Hematopoietic multipotent progenitor cell (in vitro differentiated cells): ENCODE data around the gene EVPLL. TPM values are rescaled to one million over a fixed set of nuclear protein-coding genes. Genes with fewer than 3 reads are reported as not detected.
"Not testable (repeated sequence)": the region's sequence is repeated elsewhere in the genome, so short reads cannot be mapped to it uniquely, and the experiment has no call there.

ENCODE experiments used
- DNase-seq, 3 donors: peaks; one replicate each; pipeline ENCODE4 v3.0.0-alpha.2; 2011 to 2015; ENCODE audit warnings: low read depth in 2 of 3, low spot score in 2 of 3
- total RNA-seq: library from RNA; depleted of rRNA; stranded (reverse); fragments of >200 nt; gene quantifications from one replicate; pipeline ENCODE4 v1.2.3, GENCODE V29; 2012

Gene EVPLL
- total RNA-seq, 1 donor, result not detected

DNA sequence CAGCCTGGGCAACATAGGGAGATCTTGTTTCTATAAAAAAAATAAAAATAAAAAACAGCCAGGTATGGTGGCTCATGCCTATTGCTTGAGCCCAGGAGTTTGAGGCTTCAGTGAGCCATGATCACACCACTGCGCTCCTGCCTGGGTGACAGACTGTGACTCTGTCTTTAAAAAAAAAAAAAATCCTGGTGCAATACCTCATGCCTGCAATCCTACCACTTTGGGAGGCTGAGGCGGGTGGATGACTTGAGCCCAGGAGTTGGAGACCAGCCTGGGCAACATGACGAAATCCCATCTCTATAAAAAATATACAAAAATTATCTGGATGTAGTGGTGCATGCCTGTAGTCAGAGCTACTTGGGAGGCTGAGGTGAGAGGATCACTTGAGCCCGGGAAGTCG, 1.0 kb downstream of the EVPLL start:
- DNase-seq, result not testable (repeated sequence)

DNA sequence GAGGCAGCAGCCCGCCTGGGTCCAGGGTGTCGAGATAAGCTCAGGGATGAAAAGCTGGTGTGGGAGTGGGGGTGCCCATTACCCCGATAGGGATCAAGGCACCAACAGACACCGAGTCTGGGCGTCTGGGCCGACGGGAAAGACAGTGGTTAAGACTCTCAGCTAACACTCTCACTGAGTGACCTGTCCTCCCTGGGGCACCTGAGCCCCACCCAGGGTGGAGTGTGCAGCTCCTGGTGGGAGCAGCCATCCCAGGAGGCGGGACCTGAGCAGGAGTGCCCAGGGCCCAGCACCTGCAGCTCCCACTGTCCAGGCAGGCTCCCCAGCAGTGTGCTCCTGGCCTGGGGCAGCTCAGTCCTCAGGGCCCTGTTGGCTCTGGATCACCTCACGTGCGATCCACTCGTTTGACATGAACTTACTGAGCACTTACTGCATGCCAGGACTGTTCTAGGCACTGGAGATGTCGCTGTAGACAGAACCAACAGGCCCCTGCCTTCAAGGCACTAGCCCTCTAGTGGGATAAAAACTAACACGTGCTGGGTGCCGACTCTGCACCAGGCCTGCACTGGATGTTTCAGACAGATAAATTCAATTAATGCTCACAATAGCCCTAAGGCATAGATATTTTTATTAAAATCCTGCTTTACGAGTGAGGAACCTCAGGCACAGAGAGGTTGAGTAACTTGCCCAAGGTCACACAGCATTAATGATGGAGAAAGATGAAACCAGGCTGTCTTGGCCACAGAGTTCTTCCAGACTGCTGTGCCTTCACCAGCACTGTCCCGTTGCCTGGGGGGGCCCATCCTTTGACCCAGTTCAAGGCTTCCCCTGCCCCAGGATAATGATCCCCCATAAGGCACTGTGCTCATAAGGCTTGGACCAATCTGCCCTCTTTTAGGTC, 1.9 kb downstream of the EVPLL start:
- DNase-seq, result no peak

GRCh38 chr17:18380471-18381157, 3.0 kb downstream of the EVPLL start:
- DNase-seq, result no peak

GRCh38 chr17:18381158-18381952, 3.8 kb downstream of the EVPLL start:
- no peak for DNase-seq

GRCh38 chr17:18381953-18382245, 4.3 kb downstream of the EVPLL start:
- DNase-seq, result no peak

- no peak for DNase-seq
Observed at GRCh38 chr17:18382441-18383078, 5.0 kb downstream of the EVPLL start.

DNA sequence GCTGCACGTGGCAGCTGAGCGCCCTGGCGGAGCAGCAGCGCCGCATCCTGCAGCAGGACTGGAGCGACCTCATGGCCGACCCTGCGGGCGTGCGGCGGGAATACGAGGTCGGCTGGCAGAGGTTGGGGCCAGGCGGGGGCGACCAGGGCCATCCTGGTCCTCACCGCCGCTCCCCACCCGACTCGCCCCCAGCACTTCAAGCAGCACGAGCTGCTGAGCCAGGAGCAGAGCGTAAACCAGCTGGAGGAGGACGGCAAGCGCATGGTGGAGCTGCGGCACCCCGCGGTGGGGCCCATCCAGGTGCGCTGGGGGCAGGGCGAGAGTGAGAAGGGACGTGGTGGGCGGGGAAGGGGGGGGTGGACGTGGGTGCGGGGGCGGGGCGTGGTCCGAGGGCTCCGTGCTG, 5.5 kb downstream of the EVPLL start:
- DNase-seq, result peak in 2 of 3 donors; percentile 23 to 27

- not testable (repeated sequence) for DNase-seq
Observed at GRCh38 chr17:18384271-18384670, 6.7 kb downstream of the EVPLL start.

- not testable (repeated sequence) for DNase-seq
Observed at GRCh38 chr17:18387583-18387982, 10.0 kb downstream of the EVPLL start.

DNA sequence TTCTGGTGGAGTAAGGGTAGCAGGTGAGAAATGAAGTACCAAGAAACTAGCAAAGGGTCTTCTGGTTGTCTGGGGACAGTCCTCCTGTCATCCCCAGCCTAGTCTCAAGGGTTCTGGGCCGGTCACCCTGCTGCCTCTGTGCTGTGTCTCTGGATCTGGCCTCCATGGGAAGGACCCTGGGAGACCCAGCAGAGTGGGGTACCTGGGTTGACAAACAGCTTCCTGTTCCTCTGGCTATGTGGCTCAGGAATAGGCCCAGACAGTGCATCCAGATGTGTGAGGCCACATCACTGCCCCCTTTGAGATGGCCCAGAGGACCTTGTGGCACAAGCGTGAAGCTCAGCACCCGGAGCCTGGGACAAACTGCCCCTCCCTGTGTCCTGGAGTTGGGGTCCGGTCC, 10.7 kb downstream of the EVPLL start:
- DNase-seq, result not testable (repeated sequence)

- DNase-seq, result not testable (repeated sequence)
Observed at GRCh38 chr17:18388728-18389127, 11.2 kb downstream of the EVPLL start.

DNA sequence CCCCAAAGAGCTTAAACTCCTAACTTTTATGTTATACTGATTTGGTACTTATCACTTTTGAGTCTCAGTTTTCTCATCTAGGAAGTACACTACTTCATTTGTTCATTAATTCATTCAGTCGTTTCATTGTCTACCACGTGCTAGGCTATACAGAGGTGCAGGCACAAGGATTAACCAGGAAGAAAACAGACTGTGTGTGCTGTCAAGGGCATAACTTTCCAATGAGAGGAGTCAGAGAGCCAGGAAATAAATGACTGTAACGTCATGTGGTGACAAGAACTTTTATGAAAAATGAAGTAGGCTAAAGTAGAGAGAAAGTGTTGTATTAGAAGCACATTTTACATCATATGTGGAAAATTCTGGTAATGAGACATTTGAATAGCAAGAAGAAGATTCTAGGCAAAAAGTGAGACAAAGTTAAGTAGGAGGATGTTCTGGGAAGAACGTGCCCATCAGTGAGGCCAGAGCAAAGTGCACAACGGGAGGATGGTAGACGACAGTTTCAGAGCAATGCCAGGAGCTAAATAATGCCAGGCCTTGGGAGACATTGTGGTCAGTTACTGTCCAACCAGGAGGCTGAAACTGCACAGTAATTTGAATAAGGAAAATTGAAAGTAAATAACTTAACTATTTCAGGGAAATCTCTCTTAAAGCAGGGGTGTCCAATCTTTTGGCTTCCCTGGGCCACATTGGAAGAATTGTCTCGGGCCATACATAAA, 24.5 kb downstream of the EVPLL start:
- not testable (repeated sequence) for DNase-seq

DNA sequence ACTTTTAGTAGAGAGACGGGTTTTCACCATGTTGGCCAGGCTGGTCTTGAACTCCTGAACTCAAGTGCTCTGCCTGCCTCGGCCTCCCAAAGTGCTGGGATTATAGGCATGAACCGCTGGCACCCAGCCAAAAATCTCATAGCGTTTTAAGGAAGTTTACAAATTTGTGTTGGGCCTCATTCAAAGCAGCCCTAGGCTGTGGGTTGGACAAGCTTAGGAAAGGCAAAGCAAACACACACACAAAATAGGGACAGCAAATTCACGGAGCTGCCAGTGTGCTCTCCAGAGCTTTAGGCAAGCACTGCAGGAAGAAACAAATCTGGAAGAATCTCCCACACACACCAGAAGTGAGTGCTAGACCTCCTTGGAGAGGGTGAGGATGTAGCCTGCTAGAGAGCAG, 25.6 kb downstream of the EVPLL start:
- DNase-seq, result not testable (repeated sequence)

GRCh38 chr17:18403604-18404003, 26.0 kb downstream of the EVPLL start:
- not testable (repeated sequence) for DNase-seq

DNA sequence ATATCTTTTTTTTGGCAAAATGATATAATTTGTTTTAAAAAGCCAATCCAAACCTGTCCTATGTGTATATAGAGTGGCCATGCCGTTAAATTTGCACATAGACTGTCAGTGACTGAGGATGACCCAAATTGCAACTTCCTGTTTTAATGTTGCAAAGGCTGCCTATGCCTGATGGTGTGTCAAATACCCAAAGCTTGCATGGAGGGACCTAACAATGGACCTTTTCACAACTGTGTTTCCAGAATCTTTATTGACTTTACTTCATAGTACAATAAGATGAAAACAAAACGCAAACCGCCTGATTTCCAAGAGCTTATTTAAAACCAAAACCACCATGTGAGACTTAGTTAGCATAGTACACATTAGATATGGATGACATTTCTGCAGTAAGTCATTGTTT, 31.3 kb downstream of the EVPLL start:
- DNase-seq, result peak in 1 of 3 donors; percentile 21

DNA sequence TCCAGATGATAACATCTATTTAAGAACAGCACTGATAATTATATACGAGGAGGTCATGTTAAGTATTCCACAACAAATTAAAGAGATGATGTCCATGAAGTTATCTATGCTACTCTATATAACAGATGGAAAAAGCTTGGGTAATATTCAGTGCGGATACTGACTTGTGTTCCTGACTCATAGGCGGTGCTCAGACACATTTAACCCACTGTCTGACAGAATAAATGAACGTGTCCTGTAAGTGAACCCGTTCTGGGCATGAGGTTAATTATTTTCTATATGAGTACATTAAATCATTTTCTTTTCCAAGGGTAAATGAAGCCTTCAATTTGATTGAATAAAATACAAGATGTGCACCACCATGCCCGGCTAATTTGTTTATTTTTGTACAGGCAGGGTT, 31.7 kb downstream of the EVPLL start:
- not testable (repeated sequence) for DNase-seq

- not testable (repeated sequence) for DNase-seq
Observed at GRCh38 chr17:18410736-18411135, 33.2 kb downstream of the EVPLL start.

GRCh38 chr17:18411377-18411864, 33.8 kb downstream of the EVPLL start:
- DNase-seq, result peak in 1 of 3 donors; percentile 4

- DNase-seq, result not testable (repeated sequence)
Observed at GRCh38 chr17:18412001-18412538, 34.5 kb downstream of the EVPLL start.

DNA sequence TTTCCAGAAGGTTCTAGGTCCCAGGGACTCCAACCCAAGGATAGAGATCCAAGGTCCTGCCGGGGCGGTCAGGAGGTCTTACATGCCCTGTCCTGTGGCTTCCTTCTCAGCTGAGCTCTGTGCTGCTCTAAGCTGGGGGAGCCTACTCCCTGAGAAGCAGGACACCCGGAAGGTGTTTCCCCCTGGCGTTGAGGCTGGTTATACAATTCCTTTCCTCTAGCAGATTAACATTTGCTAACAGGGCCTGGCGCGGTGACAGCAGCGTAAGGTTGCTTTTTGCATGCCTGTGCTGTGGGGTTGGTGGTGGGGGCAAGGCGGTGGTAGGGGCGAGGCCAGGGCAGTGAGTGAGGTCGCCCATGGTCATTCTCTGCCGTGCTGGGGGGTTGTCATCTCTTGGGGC, 43.9 kb downstream of the EVPLL start:
- DNase-seq, result not testable (repeated sequence)
